IMR-90 (cell line): ENCODE data around the gene TMPRSS9. TPM values are rescaled to one million over a fixed set of nuclear protein-coding genes. Genes with fewer than 3 reads are reported as not detected.

Experiments used
- ATAC-seq: fragments of 200-7000 bp; cut with Tn5 transposase; 2 replicates; pipeline ENCODE4 v1.9.1; 2020; ENCODE audit warnings: low read depth, mild to moderate bottlenecking, moderate library complexity
- Bru-seq: library from RNA; stranded (reverse); fragments of 400-500 nt; gene quantifications from one replicate; lab custom pipeline; 2021; lab: Mats Ljungman, UMichigan
- BruChase-seq, 2 experiments: library from RNA; stranded (reverse); fragments of 400-500 nt; gene quantifications; one replicate each; lab custom pipeline; 2021; lab: Mats Ljungman, UMichigan
- BruUV-seq: library from RNA; stranded (reverse); fragments of 400-500 nt; replicated peaks from 2 replicates; lab custom pipeline; 2021; lab: Mats Ljungman, UMichigan
- CTCF ChIA-PET: fragments of 300-600 bp; formaldehyde crosslinking; extraction: SDS; loops from one replicate; lab custom pipeline; 2021; ENCODE audit warnings: antibody characterized with exemption; lab: Yijun Ruan, JAX
- POLR2A ChIA-PET: fragments of 300-600 bp; sonication (Branson Sonifier 250); formaldehyde crosslinking; loops from one replicate; lab custom pipeline; 2022; ENCODE audit warnings: antibody characterized with exemption; ENCODE audit not compliant: unreplicated experiment; lab: Charles Lee
- DNase-seq: peaks from one replicate; pipeline ENCODE4 v3.0.0; 2013
- H2AFZ ChIP-seq: replicated peaks from 2 replicates; pipeline ENCODE3; 2013; ENCODE audit warnings: low read length, mild to moderate bottlenecking; ENCODE audit not compliant: poor library complexity
- H2AK5ac ChIP-seq: 2 replicates; pipeline ENCODE4 v1.6.1; 2013; ENCODE audit warnings: low read depth, low read length, inconsistent platforms
- H2AK9ac ChIP-seq: replicated peaks from 2 replicates; pipeline ENCODE3; 2013; ENCODE audit warnings: mild to moderate bottlenecking, low read depth, low read length, moderate library complexity; ENCODE audit not compliant: poor library complexity
- H2BK120ac ChIP-seq: 2 replicates; pipeline ENCODE4 v1.6.1; 2013; ENCODE audit warnings: low read depth, low read length, inconsistent platforms
- H2BK15ac ChIP-seq: 3 replicates; pipeline ENCODE4 v1.6.1; 2013; ENCODE audit warnings: low read depth, low read length, inconsistent platforms
- H2BK20ac ChIP-seq: 2 replicates; pipeline ENCODE4 v1.6.1; 2013; ENCODE audit warnings: low read depth, mild to moderate bottlenecking, inconsistent platforms, low read length, moderate library complexity
- H2BK5ac ChIP-seq: 2 replicates; pipeline ENCODE4 v1.6.1; 2013; ENCODE audit warnings: mild to moderate bottlenecking, low read depth, low read length, inconsistent platforms; ENCODE audit not compliant: poor library complexity, severe bottlenecking
- H3K14ac ChIP-seq: replicated peaks from 2 replicates; pipeline ENCODE4 v1.6.1; 2013; ENCODE audit warnings: low read depth, low read length, inconsistent platforms
- H3K18ac ChIP-seq: 2 replicates; pipeline ENCODE4 v1.6.1; 2013; ENCODE audit warnings: low read depth, low read length, control low read depth
- H3K23ac ChIP-seq: 2 replicates; pipeline ENCODE4 v1.6.1; 2013; ENCODE audit warnings: low read depth, low read length, inconsistent platforms
- H3K27ac ChIP-seq: 2 replicates; pipeline ENCODE4 v1.5.1; 2013; ENCODE audit warnings: mild to moderate bottlenecking, control low read depth, low read length; ENCODE audit not compliant: insufficient read depth
- H3K27me3 ChIP-seq: 2 replicates; pipeline ENCODE4 v1.6.1; 2013; ENCODE audit warnings: low read length; ENCODE audit not compliant: control insufficient read depth, insufficient read depth
- H3K36me3 ChIP-seq: 2 replicates; pipeline ENCODE4 v1.6.1; 2013; ENCODE audit warnings: low read length, mixed read lengths; ENCODE audit not compliant: control insufficient read depth, insufficient read depth
- H3K4ac ChIP-seq: 2 replicates; pipeline ENCODE4 v1.6.1; 2013; ENCODE audit warnings: low read depth, low read length, inconsistent platforms
- H3K4me1 ChIP-seq: 2 replicates; pipeline ENCODE4 v1.6.1; 2013; ENCODE audit warnings: low read length, mixed read lengths; ENCODE audit not compliant: control insufficient read depth, insufficient read depth
- H3K4me2 ChIP-seq: 2 replicates; pipeline ENCODE4 v1.6.1; 2013; ENCODE audit warnings: low read depth, mild to moderate bottlenecking, control low read depth, low read length, moderate library complexity
- H3K4me3 ChIP-seq: 2 replicates; pipeline ENCODE4 v1.5.1; 2013; ENCODE audit warnings: low read depth, mild to moderate bottlenecking, control low read depth, low read length, moderate library complexity; ENCODE audit not compliant: insufficient read depth
- H3K56ac ChIP-seq: 2 replicates; pipeline ENCODE4 v1.6.1; 2013; ENCODE audit warnings: low read length, inconsistent platforms; ENCODE audit not compliant: insufficient read depth; ENCODE audit errors: extremely low read depth
- H3K79me1 ChIP-seq, 2 experiments: 2 replicates each; pipeline ENCODE4 v1.6.1; 2013; ENCODE audit warnings: low read length in 2 of 2, inconsistent platforms in 1 of 2, low read depth in 1 of 2
- H3K9ac ChIP-seq: 2 replicates; pipeline ENCODE4 v1.6.1; 2013; ENCODE audit warnings: low read depth, low read length, control low read depth
- H3K9me1 ChIP-seq: 2 replicates; pipeline ENCODE4 v1.6.1; 2013; ENCODE audit warnings: low read length, inconsistent platforms; ENCODE audit not compliant: insufficient read depth
- H3K9me3 ChIP-seq: 2 replicates; pipeline ENCODE4 v1.6.1; 2013; ENCODE audit warnings: low read length; ENCODE audit not compliant: control insufficient read depth, insufficient read depth
- H4K20me1 ChIP-seq: 2 replicates; pipeline ENCODE4 v1.6.1; 2013; ENCODE audit warnings: low read length, inconsistent platforms; ENCODE audit not compliant: insufficient read depth
- H4K5ac ChIP-seq: 2 replicates; pipeline ENCODE4 v1.6.1; 2013; ENCODE audit warnings: mild to moderate bottlenecking, low read depth, low read length, control low read depth
- H4K8ac ChIP-seq, 2 experiments: 2 replicates each; pipeline ENCODE4 v1.6.1; 2013; ENCODE audit warnings: low read depth in 2 of 2, low read length in 2 of 2, control low read depth in 1 of 2, inconsistent platforms in 1 of 2
- H4K91ac ChIP-seq: 2 replicates; pipeline ENCODE4 v1.6.1; 2013; ENCODE audit warnings: low read depth, low read length, inconsistent platforms; ENCODE audit not compliant: insufficient read depth
- CHD1 ChIP-seq: IDR thresholded peaks from 2 replicates; pipeline ENCODE4 v1.6.1; 2012; ENCODE audit warnings: low read depth, low read length, improper control_type of control experiment
- MAFK ChIP-seq: IDR thresholded peaks from 2 replicates; pipeline ENCODE4 v1.6.1; 2012; ENCODE audit warnings: low read depth, low read length, improper control_type of control experiment
- SMC3 ChIP-seq: fragments of 150-350 bp; IDR thresholded peaks from 2 replicates; pipeline ENCODE4 v1.6.1; 2016; ENCODE audit warnings: low read depth, mild to moderate bottlenecking, antibody characterized with exemption, low read length, moderate library complexity
- WGBS, 2 experiments: methylation state at CpG; one replicate each; pipeline versions ENCODE4 v1.1.5 to v1.1.7; 2013; ENCODE audit warnings: missing lambda C conversion rate in 2 of 2; ENCODE audit not compliant: insufficient read length in 1 of 2; ENCODE audit errors: extremely low coverage in 2 of 2; 5-methylcytosine and 5-hydroxymethylcytosine counted together
- dilution Hi-C: fragments of 300-500 bp; cut with HindIII; formaldehyde crosslinking; loops from one replicate; pipeline ENCODE4 v1.14.3; 2018; ENCODE audit warnings: low sequenced_read_pairs; ENCODE audit not compliant: unreplicated experiment
- in situ Hi-C: fragments of 300-500 bp; cut with MboI; formaldehyde crosslinking; loops from 3 replicates; pipeline ENCODE4 v1.14.3; 2019; ENCODE audit warnings: low sequenced_read_pairs, inconsistent platforms, mixed read lengths
- intact Hi-C: fragments of 100-400 bp; cut with micrococcal nuclease; formaldehyde crosslinking; loops from 2 replicates; pipeline ENCODE4 v1.10.0; 2022
- long read RNA-seq: library from polyadenylated mRNA; unstranded; transcript quantifications from one replicate; pipeline ENCODE4 v2.0.0, GENCODE V29; 2021; ENCODE audit not compliant: unreplicated experiment
- polyA plus RNA-seq, 3 experiments: library from polyadenylated mRNA; depleted of rRNA; stranded (reverse); fragments of >200 nt; gene quantifications; 2 replicates each; pipeline ENCODE4 v1.2.3, GENCODE V29; 2012; ENCODE audit warnings: low replicate concordance in 1 of 3
- total RNA-seq: library from RNA; depleted of rRNA; stranded (reverse); fragments of >200 nt; gene quantifications from 2 replicates; pipeline ENCODE4 v1.2.3, GENCODE V29; 2012; rRNA removed

The TMPRSS9 gene
- total RNA-seq (not detected in 2 replicates), polyA plus RNA-seq (2012; rRNA removed) (not detected in 2 replicates), Bru-seq, nascent RNA (percentile 5 among the genes with signal in this experiment), BruChase-seq, experiment 1, labeled RNA remaining after a 6-hour chase (percentile 9 among the genes with signal in this experiment), BruChase-seq, experiment 2, labeled RNA remaining after a 2-hour chase (percentile 8 among the genes with signal in this experiment)
- not detected in 2 replicates for polyA plus RNA-seq (2012; cell fraction: cytosol; rRNA removed)
- 0.07 and 0.09 TPM in 2 replicates for polyA plus RNA-seq (2012; cell fraction: nucleus; rRNA removed; ENCODE audit: low replicate concordance)
- long read RNA-seq, partial matches to known transcripts, result 0 of 2 reads
- long read RNA-seq, other reads (novel, unspliced or antisense), result 2 of 2 reads

GRCh38 chr19:2359992-2360685 lies at the start of gene TMPRSS9:
TSS of gene TMPRSS9 (plus strand) at chr19:2360265. CDS start at chr19:2389786, 29,521 bp downstream.
- Histone ChIP-seq H2BK5ac (no peak within 1 kb of the TSS), H4K5ac (no peak within 1 kb of the TSS), H3K56ac (no peak within 1 kb of the TSS), H2AFZ (no peak within 1 kb of the TSS), H3K18ac (no peak within 1 kb of the TSS), H3K23ac (no peak within 1 kb of the TSS), H2BK15ac (no peak within 1 kb of the TSS), H3K4me1 (no peaks in the 10 kb centered on the region), H4K91ac (no peak within 1 kb of the TSS), H2BK20ac (no peak within 1 kb of the TSS), H4K20me1 (no peaks in the 10 kb centered on the region), H3K27ac (no peak within 1 kb of the TSS), H2AK5ac (no peak within 1 kb of the TSS), H4K8ac (no peak within 1 kb of the TSS), H3K9me3 (no peaks in the 10 kb centered on the region), H3K9ac (no peak within 1 kb of the TSS), H3K4me2 (no peak within 1 kb of the TSS), H3K9me1 (0 out of 2 replicates have a peak, but pooled peaks cover 2% of the 10 kb centered on the region), H3K27me3 (peaks cover 30% of the 10 kb centered on the region), H3K14ac (no peak within 1 kb of the TSS), H3K36me3 (no peaks in the 10 kb centered on the region), H3K4me3 (no peak within 1 kb of the TSS), H2AK9ac (no peak within 1 kb of the TSS), H2BK120ac (no peak within 1 kb of the TSS), H3K4ac (no peak within 1 kb of the TSS), H3K79me1 (no peaks in the 10 kb centered on the region)
- dilution Hi-C loops (no loop called here), intact Hi-C loops (no loop called here), in situ Hi-C loops (no loop called here)
- no peak for TF ChIP-seq MAFK
- TF ChIP-seq SMC3, result no peak
- TF ChIP-seq CHD1, result no peak
- ChIA-PET POLR2A (no interaction called here), CTCF (no interaction called here)
- ATAC-seq (no peak), DNase-seq (no peak)
- BruUV-seq, result no TSS peak
- 63% methylated on average over 5 of the region's 44 CpGs; no CpG with 5 or more reads in 1 of the 2 experiments for WGBS, 2 experiments
